NOMO-1 treated with dmso at 0.1 percent for 144 hours (cell line): ENCODE measurements around the gene TMEM37.

Source experiments
- DNase-seq: peaks from one replicate; lab custom pipeline; 2025; ENCODE audit not compliant: unreplicated experiment; lab: John Stamatoyannopoulos, UW

TMEM37 gene

DNA sequence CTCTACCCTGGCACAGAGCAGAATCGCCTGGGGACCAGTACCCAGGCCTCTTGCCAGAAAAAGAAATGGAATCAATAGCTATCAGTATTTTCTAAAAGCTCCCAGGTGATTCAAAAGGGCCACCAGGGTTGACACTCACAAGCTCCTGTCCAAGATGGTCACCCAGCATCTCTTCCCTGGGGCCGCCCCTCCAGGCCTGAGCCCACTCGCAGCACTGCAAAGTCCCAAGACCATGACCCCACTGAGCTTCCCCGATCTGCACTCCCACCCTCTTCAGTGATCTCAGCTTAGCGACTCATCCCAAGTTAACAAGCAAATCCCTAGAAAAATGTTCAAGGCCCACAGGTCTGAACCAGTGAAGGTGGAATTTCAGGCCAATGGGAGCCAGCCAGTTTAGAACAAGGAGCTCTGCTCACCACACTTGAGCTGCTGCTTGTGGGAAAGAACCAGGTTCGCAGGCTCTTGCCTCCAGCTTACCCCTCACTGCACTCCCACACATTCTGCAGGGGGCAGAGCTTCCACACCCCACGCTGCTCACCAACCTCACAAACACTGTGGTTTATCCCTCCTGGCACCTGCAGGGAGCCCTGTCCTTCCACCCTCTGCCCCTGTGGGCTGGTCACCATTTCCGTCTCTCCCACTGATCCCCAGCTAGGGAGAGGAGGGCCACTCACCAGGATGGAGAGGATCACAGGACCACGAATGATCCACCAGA, 19.8 kb downstream of the TMEM37 start:
- DNase-seq, result no peak

DNA sequence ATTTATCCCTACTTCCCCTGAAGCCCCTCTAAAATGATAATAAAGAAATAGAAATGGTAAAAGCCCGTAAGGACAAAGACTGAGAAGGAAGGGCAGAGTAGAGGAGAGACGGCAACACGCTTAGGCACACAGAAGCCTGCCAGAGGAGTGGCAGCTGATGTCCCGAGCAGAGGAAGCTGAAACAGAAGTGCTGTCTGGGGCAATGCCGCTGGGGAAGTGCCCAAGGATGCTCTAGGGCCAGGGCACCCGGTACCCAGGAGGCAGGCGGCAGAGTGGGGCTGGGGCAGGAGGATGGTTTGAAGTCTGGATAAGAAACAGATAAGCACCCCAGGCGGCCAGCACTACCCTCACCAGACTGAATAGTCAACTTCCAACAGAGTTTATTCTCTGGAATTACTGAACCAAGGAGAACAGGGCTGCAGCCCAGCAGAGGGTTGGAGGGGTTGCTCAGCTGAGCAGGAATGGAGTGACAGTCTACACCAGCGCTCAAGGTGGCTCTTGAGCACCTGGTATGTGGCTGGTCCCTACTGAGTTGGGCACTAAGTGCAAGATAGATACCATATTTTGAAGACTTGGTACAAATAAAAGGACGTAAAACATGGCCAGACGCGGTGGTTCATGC, 22.4 kb downstream of the TMEM37 start:
- no peak for DNase-seq

DNA sequence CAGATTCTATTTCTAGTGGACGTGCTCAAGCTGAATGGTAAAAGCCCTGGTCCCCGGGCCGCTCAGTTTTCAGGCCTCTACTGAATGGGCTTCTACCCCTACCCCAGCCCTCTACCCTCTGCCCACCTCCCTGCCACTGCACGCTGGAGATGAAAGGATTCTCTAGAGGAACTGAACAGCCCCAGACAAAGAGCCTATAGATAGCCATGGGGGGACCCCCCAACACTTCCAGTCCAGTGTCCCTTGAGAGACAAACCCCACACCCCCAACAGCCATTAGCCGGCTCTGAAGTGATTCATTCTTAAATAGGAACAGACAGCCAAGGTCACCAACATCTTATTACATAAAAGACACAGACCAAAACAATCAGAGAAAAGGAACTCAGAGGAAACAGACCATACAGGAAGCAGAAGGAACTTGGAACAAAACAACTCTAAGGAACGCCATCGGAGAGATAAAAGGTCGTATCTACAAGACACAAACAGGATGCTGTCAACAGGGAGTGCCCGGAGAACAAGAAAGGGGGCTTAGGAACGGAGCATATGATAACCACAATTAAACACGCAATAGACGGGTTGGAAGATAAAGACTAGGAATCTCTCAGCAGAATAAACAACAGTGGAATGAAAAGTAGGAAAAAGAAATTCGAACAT, 23.5 kb downstream of the TMEM37 start:
- DNase-seq, result no peak

DNA sequence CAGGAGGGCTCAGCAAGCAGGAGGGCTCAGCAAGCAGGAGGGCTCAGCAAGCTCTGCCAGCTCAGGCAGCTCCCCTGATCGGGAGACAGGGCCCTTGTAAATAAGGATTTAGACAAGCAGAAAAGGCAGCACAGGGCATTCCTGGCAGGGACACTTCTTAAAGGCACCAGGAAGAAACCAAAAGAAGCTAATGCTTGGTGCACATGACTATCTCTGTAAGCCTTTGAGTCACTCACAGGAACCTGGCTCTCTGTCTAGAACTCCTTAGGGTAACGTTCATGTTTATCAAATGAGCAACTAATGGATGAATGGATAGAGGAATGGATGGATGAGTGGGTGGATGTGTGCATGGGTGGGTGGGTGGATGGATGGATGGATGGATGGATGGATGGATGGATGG, 28.4 kb downstream of the TMEM37 start:
- DNase-seq, result no peak

DNA sequence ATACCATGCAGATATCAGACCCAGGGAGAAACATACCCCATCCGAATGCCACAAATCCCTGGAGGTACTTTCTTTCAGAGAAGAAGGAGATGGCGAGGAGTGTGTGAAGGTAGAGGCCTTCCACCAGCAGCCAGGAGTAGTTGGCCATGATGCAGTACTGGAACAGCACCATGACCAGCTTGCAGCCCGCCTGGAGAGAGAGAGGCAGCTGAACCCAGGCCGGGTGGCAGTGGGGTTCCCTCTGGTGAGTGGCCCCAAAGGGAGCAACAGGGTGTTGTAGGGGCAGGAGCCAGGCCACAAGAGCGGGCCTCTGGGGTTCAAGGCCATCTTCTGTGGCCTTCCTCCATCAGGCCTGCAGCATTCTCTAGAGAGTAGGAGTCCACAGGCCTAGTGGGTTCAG, 30.2 kb downstream of the TMEM37 start:
- DNase-seq, result no peak

DNA sequence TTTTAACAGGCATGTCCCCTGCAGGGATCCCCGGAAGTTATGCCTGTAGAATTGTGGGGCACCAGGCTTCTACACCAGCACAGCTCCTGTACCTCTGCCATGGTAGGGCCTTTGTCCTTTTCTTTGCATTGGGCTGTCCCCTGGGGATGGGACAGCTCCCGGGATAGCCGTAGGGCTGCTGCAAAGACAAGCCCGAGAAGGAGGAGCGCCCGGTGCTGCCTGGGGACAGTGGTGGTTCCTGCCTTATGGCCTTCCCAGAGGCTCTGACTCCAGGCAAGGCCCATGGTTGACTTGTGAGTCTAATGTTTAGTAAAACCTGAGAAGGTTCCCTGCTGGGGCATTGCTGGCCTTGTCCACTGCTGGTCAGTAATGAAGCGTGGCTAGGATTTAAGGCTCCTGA, 30.9 kb downstream of the TMEM37 start:
- DNase-seq, result no peak

DNA sequence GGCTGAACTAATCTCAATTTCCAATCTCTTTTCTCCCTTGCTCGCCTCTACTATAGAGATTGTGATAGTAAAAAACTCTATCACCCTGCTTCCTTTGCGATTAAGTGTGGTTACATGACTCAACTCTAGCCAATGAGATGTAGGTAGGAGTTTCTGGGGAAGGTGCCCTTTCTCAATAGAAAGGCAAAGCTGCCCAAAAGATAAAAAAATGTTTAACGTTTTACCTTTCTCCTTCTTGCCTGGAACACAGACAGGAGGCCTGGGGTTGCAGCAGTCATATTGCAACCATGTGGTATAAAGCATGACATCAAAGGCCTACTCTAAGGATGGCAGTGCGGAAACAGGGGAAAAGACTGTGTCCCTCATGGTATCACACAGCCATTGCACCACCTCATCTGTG, 31.5 kb downstream of the TMEM37 start:
- DNase-seq, result no peak

DNA sequence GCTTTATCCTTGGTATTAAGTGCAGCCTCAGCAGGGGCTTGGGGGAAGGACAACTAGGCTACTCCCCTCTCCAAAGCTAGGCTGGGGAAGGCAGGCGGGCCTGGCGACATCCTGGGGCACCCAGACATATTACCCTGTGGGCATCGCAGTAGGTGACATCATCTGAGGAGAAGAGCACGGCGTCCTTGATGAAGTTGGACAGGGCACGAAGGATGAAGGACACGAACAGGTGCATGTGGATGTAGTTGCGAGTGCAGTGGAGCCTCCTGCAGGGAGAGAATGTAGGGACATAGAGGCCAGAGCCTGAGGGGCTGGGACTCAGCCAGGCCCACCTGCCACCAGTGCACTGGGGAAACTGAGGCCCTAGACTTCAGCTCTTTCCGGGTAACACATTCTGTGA, 32.3 kb downstream of the TMEM37 start:
- no peak for DNase-seq

DNA sequence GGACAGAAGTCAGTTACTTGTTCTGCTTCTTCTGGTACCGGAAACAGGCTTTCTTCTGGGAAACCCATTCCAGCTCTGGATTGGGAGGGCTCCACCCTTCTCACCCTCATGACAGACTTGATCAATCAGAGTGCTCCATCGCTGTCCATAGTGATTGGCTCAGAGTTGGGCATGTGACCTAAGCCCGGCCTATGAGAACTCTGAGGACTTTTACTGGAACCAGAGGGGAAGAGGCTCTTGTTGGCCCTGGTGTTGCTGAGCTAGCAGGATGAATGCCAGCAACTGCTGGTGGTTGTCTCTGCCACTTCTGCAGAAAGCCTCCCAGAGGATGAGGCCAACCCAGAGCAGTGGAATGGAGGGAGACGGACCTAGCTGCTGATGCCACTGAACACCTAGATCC, 33.3 kb downstream of the TMEM37 start:
- no peak for DNase-seq

DNA sequence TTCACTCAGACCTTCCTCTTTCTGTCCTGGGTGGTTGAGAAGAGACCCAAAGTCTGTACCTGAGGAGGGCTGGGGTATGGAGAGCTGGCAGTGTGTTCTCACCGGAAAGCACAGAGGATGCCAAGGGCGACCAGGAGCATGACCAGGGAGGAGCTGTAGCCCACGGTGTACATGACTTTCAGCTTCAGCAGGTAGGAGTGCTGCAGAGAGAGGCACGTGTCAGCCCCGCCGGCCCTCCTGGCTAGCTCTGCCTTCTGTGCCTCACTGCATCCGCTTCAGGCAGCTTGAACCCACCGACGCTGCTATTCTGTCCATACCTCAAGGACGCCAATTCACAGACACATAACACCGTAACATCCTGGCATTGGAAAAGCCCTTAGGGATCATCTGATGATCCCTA, 34.0 kb downstream of the TMEM37 start:
- no peak for DNase-seq

DNA sequence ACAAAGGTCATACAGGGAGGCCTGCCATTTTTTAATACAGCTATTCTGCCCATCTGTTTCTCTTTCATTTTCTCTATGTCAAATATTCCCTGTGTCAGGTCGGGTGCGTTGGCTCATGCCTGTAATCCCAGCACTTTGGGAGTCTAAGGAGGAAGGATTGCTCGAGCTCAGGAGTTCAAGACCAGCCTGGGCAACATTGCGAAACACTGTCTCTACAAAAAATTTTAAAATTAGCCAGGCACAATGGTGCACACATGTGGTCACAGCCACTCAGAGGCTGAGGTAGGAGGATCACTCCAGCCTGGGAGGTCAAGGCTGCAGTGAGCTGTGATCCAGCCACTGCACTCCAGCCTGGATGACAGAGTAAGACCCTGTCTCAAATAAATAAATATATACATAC, 34.7 kb downstream of the TMEM37 start:
- DNase-seq, result no peak

DNA sequence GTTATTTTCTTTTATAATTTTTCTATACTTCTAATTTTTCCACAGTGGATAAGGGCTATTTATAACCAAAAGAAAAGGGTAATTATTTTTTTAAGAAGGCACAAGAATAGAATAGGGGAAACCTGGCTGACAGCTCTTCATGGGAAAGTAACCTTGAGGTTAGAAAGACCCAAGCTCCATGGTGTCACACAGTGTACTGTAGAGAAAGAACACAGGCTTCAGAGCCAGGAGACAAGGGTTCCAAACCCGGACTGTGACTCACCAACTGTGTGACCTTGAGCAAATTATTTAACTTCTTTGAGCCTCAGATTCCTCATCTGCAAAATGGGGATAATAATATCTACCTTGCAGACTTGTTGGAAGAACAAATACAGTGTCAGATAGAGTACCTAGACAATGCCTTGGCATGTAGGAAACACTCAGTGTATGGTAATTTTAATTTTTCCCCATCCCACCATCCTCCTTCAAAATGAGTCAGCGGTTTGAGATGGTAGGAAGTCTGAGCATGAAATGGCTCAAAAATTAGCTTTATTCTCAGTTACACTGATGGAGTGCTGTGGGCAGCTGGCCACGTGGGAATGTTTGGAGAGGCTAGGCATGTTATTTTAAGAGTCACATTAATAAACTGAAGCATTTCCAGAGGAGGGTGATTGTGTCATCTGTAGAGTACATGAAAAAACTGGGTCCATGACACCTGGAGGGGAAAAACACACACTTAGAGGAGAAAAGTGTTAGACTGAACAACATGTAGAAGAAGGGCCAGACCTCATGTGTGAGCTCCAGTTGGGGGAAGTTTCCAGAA, 36.7 kb downstream of the TMEM37 start:
- DNase-seq, result no peak

DNA sequence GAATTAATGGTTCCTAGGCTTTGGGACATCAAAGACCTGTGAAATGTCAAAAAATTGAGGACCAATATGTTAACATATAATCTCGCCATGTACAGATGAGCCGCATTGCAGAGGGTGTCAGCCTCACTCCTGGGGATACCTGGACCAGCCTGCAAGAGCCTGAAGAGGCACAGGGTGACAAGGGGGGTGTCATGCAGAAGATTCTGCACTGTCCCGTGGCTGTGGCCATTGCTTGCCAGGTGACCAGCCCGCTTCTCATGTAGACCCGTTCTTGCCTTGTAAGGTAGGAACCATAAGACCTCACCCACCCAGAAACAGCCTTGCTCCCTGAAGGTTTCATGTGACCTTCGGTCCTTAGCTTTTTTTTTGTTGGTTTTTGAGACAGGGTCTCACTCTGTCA, 37.5 kb downstream of the TMEM37 start:
- DNase-seq, result no peak

DNA sequence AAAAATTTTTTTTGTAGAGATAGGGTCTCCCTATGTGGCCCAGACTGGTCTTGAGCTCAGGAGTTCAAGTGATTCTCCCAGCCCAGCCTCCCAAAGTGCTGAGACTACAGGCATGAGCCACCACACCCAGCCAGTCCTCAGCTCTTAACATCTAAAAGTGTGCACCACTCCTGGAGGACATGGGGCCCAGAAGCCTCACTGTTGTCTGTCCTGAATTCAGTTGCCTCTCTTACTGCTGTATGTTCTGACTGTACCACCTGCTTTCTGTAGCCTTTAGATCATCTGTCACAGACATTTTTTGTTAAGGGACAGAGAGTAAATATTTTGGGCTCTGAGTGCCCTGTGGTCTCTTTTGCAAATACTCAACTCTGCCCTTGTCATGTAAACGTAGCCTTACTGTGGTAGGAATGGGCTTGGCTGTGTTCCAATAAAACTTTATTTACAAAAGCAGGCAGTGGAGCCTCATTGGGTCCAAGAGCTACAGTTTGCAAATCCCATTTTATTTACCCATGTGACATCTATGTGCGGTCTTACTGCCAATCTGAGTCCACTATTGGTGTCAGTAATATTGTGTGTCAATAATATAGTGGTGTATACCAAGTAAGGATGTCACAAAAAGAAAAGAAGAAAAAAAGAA, 38.1 kb downstream of the TMEM37 start:
- DNase-seq, result no peak

DNA sequence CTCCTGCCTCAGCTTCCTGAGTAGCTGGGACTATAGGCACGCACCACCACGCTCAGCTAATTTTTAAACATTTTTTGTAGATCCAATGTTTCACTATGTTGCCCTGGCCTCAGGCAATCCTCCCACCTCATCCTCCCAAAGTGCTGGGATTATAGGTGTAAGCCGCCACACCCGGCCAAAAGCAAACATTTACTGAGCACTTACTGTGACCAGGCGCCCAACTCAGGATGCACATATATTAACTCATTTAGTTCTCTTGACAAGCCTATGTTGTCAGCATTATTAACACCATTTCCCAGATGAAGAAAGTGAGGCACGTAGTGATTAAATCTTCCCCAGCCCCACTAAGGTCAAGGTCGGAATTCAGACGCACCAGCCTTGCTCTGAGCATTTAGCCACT, 41.1 kb downstream of the TMEM37 start:
- no peak for DNase-seq

DNA sequence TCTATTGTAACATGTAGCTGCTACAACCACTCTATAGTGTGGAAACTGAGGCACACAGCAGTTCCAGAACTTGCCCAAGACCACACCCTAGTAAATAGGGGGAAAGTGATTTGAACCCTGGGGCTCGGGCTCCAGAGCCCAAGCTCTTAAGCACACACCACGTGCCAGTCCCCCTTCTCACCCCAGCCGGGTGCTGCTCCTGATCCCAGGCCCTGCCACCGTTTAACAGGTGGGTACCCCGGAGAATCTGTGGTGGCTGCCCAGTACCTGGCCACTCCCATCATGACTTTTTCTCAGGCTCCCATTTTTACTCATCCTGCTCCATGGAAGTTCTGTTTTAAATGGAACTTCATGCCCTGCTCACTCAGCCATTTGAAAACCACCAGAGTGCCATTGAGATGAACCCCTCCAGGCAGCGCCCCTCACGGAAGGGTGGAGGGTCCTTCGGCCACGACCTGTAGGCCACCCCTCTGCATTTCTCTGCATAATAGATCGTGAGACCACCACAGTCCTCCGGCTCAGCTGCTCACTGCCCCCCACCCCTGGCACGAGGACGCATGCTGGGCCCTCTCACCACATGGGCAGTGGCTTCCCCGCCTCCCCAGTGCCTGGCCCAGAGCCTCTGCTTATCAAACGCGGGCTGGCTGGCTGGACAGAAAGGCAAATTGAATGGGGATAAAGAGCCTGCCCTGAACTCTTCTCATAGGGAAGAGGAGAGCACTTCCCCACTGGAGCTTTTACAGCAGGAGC, 42.1 kb downstream of the TMEM37 start:
- no peak for DNase-seq

DNA sequence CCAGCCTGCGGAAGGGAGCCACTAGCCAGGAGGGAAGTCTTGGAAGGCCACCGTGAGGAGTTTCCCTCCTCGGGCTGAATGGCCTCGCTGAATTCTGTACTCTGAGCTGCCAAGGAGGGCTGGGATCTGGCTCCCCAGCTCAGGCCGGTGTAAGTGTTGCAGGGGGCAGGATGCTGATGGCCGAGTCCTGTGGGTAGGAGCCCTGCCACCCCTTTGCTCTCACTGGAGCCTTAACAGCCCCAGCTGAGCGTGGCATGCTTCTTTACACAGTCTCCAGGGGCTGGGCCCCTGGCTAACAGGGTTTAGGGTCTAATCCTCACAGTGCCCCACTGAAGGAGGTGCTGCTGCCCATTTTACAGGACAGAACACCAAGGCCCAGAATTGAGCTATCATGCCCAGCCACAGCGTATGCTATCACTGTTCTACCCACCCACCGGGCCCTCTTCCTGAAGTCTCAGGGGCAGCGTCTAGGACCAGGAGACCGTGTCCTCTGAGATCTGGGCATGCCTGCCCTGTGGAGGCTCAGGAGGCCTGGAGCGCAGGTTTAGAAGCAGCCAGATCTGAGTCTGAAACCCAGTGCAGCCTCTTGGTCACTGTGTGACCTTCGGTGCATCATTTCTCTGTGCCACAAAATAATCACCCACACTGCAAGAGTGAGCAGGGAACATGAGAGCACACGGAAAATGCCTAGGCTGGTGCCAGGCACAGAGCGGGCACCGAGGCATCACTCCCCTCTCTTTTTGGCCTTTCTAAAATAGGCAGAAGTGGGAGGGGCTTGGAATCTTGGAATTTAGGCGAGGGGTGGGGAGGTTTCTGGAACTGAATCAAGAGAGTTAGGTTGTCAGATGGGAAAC, 42.9 kb downstream of the TMEM37 start:
- DNase-seq, result no peak

DNA sequence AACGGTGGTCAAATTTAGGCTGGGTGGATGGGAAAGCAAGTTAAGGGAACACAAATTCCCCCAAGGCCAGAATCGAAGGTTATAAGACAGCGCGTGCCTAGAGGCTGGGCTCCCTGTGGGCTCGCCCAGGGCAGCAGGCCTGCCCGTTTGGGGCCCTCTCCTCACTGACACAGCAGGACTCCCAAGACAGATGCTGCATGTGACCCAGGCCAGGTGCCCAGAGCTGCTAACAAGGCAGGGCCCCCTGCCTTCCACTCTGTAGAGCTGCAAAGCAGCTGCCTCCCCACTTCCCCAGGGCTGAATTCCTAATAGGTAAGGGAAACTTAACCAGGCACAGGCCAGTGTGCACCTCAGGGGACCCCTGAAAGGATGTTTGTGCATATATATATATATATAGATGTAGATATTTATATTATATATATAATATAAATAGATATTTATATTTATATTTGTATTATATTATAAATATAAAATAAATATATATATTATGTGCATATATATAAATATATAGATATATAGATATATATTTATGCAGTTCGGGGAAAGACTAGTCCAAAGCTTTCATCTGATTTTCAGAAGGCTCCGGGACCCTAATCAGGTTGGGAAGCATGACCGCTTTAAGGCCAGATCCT, 43.7 kb downstream of the TMEM37 start:
- DNase-seq, result no peak

DNA sequence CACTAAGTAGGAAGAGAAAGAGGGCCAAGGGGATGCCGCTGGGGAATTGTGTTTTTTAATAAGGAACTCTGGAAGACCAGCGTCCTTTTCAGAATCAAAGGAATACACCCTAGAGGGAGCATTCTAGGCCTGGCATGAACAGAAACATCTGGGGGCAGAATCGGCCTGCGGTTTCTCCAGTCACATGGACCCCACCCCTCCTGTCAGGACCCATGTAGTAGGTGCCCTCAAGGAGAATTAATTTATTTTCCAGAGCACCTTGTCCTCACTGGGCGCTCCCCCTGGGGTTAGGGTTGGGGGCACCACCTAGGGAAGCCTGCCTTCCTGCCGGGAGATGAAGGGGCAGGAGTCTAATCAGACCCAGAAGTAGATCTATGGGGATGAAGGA, 44.2 kb downstream of the TMEM37 start:
- no peak for DNase-seq
